Skeletal muscle tissue (tissue), 4 donors: ENCODE results near the gene RNF31. TPM values are rescaled to one million over a fixed set of nuclear protein-coding genes. Genes with fewer than 3 reads are reported as not detected.
A peak's percentile ranks its signal among the peaks of the same experiment; 100 is the strongest.

ENCODE experiments used
- H3K27ac ChIP-seq: one replicate; pipeline ENCODE4 v1.7.0; 2013; ENCODE audit warnings: mild to moderate bottlenecking, low read depth, low read length, inconsistent platforms
- H3K27me3 ChIP-seq, 3 donors: one replicate each; pipeline ENCODE4 v1.7.0; 2013; ENCODE audit warnings: low read length in 3 of 3; ENCODE audit not compliant: control insufficient read depth in 3 of 3, insufficient read depth in 3 of 3
- H3K36me3 ChIP-seq, 3 donors: one replicate each; pipeline ENCODE4 v1.7.0; 2013; ENCODE audit warnings: low read length in 3 of 3; ENCODE audit not compliant: control insufficient read depth in 3 of 3, insufficient read depth in 3 of 3
- H3K4me1 ChIP-seq, 3 donors: one replicate each; pipeline ENCODE4 v1.7.0; 2013; ENCODE audit warnings: low read length in 3 of 3, mild to moderate bottlenecking in 3 of 3; ENCODE audit not compliant: control insufficient read depth in 3 of 3, insufficient read depth in 3 of 3
- H3K4me3 ChIP-seq, 3 donors: one replicate each; pipeline ENCODE4 v1.7.0; 2013; ENCODE audit warnings: low read length in 3 of 3
- H3K9ac ChIP-seq, 3 donors: one replicate each; pipeline ENCODE4 v1.7.0; 2013; ENCODE audit warnings: low read length in 3 of 3, mild to moderate bottlenecking in 3 of 3, moderate library complexity in 2 of 3, low read depth in 1 of 3
- H3K9me3 ChIP-seq, 3 donors: one replicate each; pipeline ENCODE4 v1.7.0; 2013; ENCODE audit warnings: low read length in 3 of 3; ENCODE audit not compliant: control insufficient read depth in 3 of 3
- total RNA-seq: library from RNA; depleted of rRNA; stranded (reverse); fragments of >200 nt; gene quantifications from one replicate; pipeline ENCODE4 v1.2.3, GENCODE V29; 2014
- donor health status: Osteomylitis.

The RNF31 gene
- total RNA-seq, 1 donor from 2014 or later: 33.4 TPM

GRCh38 chr14:24129410-24129998 is 17.8 kb upstream of the RNF31 start:
- H3K4me3 ChIP-seq: no peak overlapping the region
- H3K9me3 ChIP-seq: no peaks in the 10 kb centered on the region
- H3K27ac ChIP-seq: no peak overlapping the region
- no peaks in the 10 kb centered on the region for H3K27me3 ChIP-seq
- peaks cover 0 to 9% (median 0%) of the 10 kb centered on the region in 3 donors for H3K36me3 ChIP-seq
- peaks cover 24 to 31% (median 27%) of the 10 kb centered on the region in 3 donors for H3K4me1 ChIP-seq
- no peak overlapping the region for H3K9ac ChIP-seq

GRCh38 chr14:24130380-24130716 is 16.9 kb upstream of the RNF31 start, which contains the start of gene FITM1:
Gene FITM1, plus strand, starts transcription at chr14:24130659. Its CDS starts 905 bp downstream, at chr14:24131564.
- Histone ChIP-seq H3K4me3 (peak within 1 kb of the TSS; percentile 70 to 88 (median 87)), H3K9me3 (no peaks in the 10 kb centered on the region), H3K27me3 (no peaks in the 10 kb centered on the region), H3K36me3 (peaks cover 0 to 9% (median 0%) of the 10 kb centered on the region in 3 donors), H3K4me1 (peaks cover 27 to 37% (median 30%) of the 10 kb centered on the region in 3 donors), H3K9ac (peak within 1 kb of the TSS; percentile 82 to 96 (median 82)), H3K27ac (peak within 1 kb of the TSS; percentile 96)

GRCh38 chr14:24130717-24131548 is 16.4 kb upstream of the RNF31 start:
- Histone ChIP-seq H3K4me3 (peak overlapping the region; percentile 69 to 87 (median 78)), H3K27me3 (no peaks in the 10 kb centered on the region), H3K36me3 (peaks cover 0 to 9% (median 0%) of the 10 kb centered on the region in 3 donors), H3K9me3 (no peaks in the 10 kb centered on the region), H3K4me1 (peaks cover 31 to 41% (median 34%) of the 10 kb centered on the region in 3 donors), H3K27ac (peak overlapping the region; percentile 96), H3K9ac (peak overlapping the region; percentile 82 to 96 (median 82))

- peak overlapping the region; percentile 82 to 96 (median 82) for H3K9ac ChIP-seq
- no peaks in the 10 kb centered on the region for H3K9me3 ChIP-seq
- no peaks in the 10 kb centered on the region for H3K27me3 ChIP-seq
- H3K36me3 ChIP-seq: peaks cover 0 to 9% (median 0%) of the 10 kb centered on the region in 3 donors
- peak overlapping the region; percentile 70 to 88 (median 87) for H3K4me3 ChIP-seq
- peak overlapping the region; percentile 96 for H3K27ac ChIP-seq
- peaks cover 33 to 44% (median 37%) of the 10 kb centered on the region in 3 donors for H3K4me1 ChIP-seq
Measured at GRCh38 chr14:24131549-24131966, 15.7 kb upstream of the RNF31 start.

GRCh38 chr14:24132061-24132685 is 15.1 kb upstream of the RNF31 start:
- H3K27me3 ChIP-seq: no peaks in the 10 kb centered on the region
- peaks cover 39 to 51% (median 43%) of the 10 kb centered on the region in 3 donors for H3K4me1 ChIP-seq
- peak overlapping the region; percentile 70 to 88 (median 87) for H3K4me3 ChIP-seq
- H3K9ac ChIP-seq: peak overlapping the region; percentile 82 to 96 (median 82)
- H3K9me3 ChIP-seq: no peaks in the 10 kb centered on the region
- peak overlapping the region; percentile 96 for H3K27ac ChIP-seq
- peaks cover 0 to 9% (median 3%) of the 10 kb centered on the region in 3 donors for H3K36me3 ChIP-seq

GRCh38 chr14:24132976-24133375 is 14.3 kb upstream of the RNF31 start:
- H3K27ac ChIP-seq: peak overlapping the region; percentile 96
- H3K9me3 ChIP-seq: no peaks in the 10 kb centered on the region
- peaks cover 46 to 59% (median 51%) of the 10 kb centered on the region in 3 donors for H3K4me1 ChIP-seq
- H3K36me3 ChIP-seq: peaks cover 7 to 17% (median 11%) of the 10 kb centered on the region in 3 donors
- H3K27me3 ChIP-seq: no peaks in the 10 kb centered on the region
- peak overlapping the region; percentile 82 to 96 (median 82) for H3K9ac ChIP-seq
- peak overlapping the region; percentile 70 to 88 (median 87) for H3K4me3 ChIP-seq

- Histone ChIP-seq H3K9me3 (no peaks in the 10 kb centered on the region), H3K9ac (no peak overlapping the region), H3K27ac (no peak overlapping the region), H3K4me3 (no peak overlapping the region), H3K4me1 (peaks cover 53 to 66% (median 58%) of the 10 kb centered on the region in 3 donors), H3K27me3 (no peaks in the 10 kb centered on the region), H3K36me3 (peaks cover 14 to 24% (median 19%) of the 10 kb centered on the region in 3 donors)
Measured at GRCh38 chr14:24133735-24134134, 13.6 kb upstream of the RNF31 start.

GRCh38 chr14:24135584-24135833 is 11.8 kb upstream of the RNF31 start:
- Histone ChIP-seq H3K27me3 (no peaks in the 10 kb centered on the region), H3K9ac (peak overlapping the region; percentile 74 to 83 (median 75)), H3K27ac (peak overlapping the region; percentile 88), H3K4me3 (peak overlapping the region; percentile 72 to 87 (median 82)), H3K4me1 (peaks cover 60 to 70% (median 67%) of the 10 kb centered on the region in 3 donors), H3K36me3 (peaks cover 24 to 32% (median 29%) of the 10 kb centered on the region in 3 donors), H3K9me3 (no peaks in the 10 kb centered on the region)

GRCh38 chr14:24135834-24136683 is 11.2 kb upstream of the RNF31 start, which contains the start of gene PSME1:
Gene PSME1, plus strand, starts transcription at chr14:24136194. Its CDS starts 69 bp downstream, at chr14:24136263.
- H3K27me3 ChIP-seq: no peaks in the 10 kb centered on the region
- peak within 1 kb of the TSS; percentile 77 to 87 (median 82) for H3K4me3 ChIP-seq
- peaks cover 56 to 71% (median 65%) of the 10 kb centered on the region in 3 donors for H3K4me1 ChIP-seq
- H3K9me3 ChIP-seq: no peaks in the 10 kb centered on the region
- H3K27ac ChIP-seq: peak within 1 kb of the TSS; percentile 88
- peak within 1 kb of the TSS; percentile 76 to 92 (median 86) for H3K9ac ChIP-seq
- peaks cover 24 to 32% (median 29%) of the 10 kb centered on the region in 3 donors for H3K36me3 ChIP-seq
